DOHH2 (cell line): Measurements from ENCODE around the gene GLI3.

ENCODE experiments used
- CTCF ChIP-seq: fragments of 200-600 bp; sonication (generic); IDR thresholded peaks from one replicate; pipeline ENCODE4 v1.5.1; 2014; ENCODE audit warnings: antibody characterized with exemption, mild to moderate bottlenecking, low read depth, low read length; ENCODE audit not compliant: poor library complexity, severe bottlenecking
- EZH2phosphoT487 ChIP-seq: fragments of 200-600 bp; sonication (generic); IDR thresholded peaks from 2 replicates; pipeline ENCODE4 v1.6.1; 2017; ENCODE audit warnings: borderline replicate concordance, mild to moderate bottlenecking, antibody characterized with exemption, low read length, moderate library complexity, mixed read lengths

DNA sequence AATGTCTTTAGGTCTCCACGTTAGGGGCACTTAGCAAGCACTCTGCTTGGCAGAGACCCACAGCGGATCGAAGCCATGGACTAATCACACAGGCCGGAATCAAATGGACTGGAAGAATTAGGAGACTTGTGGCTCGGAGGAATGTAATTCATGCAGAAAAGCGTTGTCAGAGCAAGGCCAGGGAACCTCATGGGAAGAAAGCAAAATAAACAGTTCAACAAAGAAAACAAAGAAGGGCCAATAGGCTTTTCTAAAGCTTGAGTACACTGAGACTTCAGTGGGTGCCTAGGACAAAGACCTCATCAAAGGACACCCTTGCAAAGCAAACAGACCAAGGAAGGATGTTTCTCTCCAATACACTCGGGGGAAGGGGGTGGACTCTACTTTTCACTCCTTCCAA, 171.1 kb downstream of the GLI3 start:
- TF ChIP-seq CTCF, result no peak
- no peak for TF ChIP-seq EZH2phosphoT487
